ENCODE results near the gene TENM3.

The TENM3 gene

DNA sequence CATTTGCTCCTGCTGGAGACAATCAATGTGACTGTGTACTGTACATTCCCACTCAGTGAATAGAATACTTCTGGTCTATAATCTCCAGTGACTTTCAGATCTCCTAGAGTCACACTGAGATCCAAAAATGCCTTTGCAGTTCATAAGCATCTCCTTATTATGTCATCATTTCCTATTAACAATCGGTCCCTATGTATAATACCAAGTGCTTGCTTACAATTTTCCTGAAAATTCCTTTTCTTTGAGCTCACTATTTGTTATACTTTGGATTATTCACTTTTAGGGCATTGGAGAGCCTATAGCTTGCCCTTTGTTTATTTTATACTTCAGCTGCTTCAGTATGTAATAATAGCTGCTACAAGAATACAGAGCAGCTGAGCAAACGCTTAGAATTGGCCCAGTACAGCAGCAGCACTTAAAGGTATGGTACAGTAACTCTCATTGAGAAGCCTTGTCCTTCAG lies 361.0 kb downstream of the TENM3 start:
- H3K4me3 ChIP-seq (ENCODE audit: low read depth, low read length): no peak overlapping the region
- no peak for TF ChIP-seq CTCF (IDR thresholded peaks at IDR 0.05; ENCODE audit: low read depth, low read length)

DNA sequence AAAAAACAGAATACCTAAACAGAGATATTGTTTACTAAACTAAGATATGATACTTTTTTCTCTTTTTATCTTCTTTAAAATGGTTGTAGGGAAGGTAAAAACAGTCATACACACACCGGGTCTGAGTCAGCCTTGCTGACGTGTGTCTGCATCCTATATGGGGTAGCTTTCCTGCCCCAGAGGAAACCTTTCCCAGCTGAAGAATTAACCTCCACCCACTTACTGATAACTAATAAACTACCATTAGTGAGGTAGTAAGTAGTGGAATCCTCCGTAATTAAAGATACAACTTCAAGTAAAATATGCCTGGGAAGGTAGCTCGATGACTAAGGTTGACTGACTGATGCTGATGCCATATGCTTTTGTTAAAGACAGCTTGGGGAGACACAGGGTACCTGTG lies 361.8 kb downstream of the TENM3 start:
- no peak overlapping the region for H3K4me3 ChIP-seq (ENCODE audit: low read depth, low read length)
- TF ChIP-seq CTCF (IDR thresholded peaks at IDR 0.05; ENCODE audit: low read depth, low read length): no peak

- H3K4me3 ChIP-seq (ENCODE audit: low read depth, low read length): no peak overlapping the region
- TF ChIP-seq CTCF (IDR thresholded peaks at IDR 0.05; ENCODE audit: low read depth, low read length): no peak
Observed at GRCh38 chr4:182608525-182608924, 365.3 kb downstream of the TENM3 start.

DNA sequence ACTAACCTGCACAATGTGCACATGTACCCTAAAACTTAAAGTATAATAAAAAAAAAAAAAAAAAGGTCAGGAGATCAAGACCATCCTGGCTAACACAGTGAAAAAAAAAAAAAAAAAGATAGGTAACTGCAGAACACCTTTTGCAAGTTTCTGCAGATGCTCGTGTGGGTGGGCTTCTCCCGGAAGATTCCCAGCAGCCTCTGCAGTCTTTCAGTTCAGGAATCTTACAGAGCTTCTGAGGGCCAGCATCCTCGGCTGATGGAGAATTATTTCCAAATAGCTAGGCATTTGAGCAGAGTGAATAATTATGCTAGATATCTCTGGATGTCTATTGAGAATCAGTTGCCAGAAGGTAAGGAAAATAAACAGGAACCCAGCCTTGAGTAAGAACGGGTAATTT lies 373.3 kb downstream of the TENM3 start:
- H3K4me3 ChIP-seq (ENCODE audit: low read depth, low read length): no peak overlapping the region
- TF ChIP-seq CTCF (IDR thresholded peaks at IDR 0.05; ENCODE audit: low read depth, low read length): no peak

DNA sequence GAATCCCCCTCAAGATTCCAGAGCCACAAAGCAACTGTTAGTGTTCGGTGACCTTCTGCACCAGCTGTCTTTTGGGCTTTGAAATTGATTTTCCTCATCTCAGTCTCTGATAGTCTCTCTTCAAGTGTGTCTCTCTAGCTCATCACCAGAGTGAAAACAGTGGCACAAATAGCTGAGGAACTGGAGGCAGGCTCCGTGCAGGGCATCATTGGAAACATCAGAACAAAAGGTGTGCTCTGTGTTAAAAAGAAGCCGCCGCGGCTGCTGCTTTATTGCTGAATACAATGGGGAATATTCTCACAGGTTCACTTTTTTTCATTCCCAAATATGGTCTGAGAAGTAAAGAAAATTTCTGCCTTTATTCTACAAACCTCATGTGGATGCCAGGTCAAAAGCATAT lies 376.5 kb downstream of the TENM3 start:
- H3K4me3 ChIP-seq (ENCODE audit: low read depth, low read length): no peak overlapping the region
- TF ChIP-seq CTCF (IDR thresholded peaks at IDR 0.05; ENCODE audit: low read depth, low read length): no peak

GRCh38 chr4:182620111-182620980 lies 377.1 kb downstream of the TENM3 start:
- no peak overlapping the region for H3K4me3 ChIP-seq (ENCODE audit: low read depth, low read length)
- no peak for TF ChIP-seq CTCF (IDR thresholded peaks at IDR 0.05; ENCODE audit: low read depth, low read length)

GRCh38 chr4:182624281-182624680 lies 381.1 kb downstream of the TENM3 start:
- H3K4me3 ChIP-seq (ENCODE audit: low read depth, low read length): no peak overlapping the region
- no peak for TF ChIP-seq CTCF (IDR thresholded peaks at IDR 0.05; ENCODE audit: low read depth, low read length)
